Loucy (cell line): Measurements from ENCODE around the gene ATP13A3.

Experiments used
- H2AFZ ChIP-seq: fragments of 200-600 bp; sonication (generic); 2 replicates; pipeline ENCODE4 v1.6.0; 2016; ENCODE audit warnings: antibody characterized with exemption, mild to moderate bottlenecking, low read length, moderate library complexity
- H3F3A ChIP-seq: fragments of 200-600 bp; 2 replicates; pipeline ENCODE4 v1.6.0; 2016; ENCODE audit warnings: antibody characterized with exemption, low read depth, mild to moderate bottlenecking
- H3K27me3 ChIP-seq: fragments of 200-600 bp; sonication (generic); 2 replicates; pipeline ENCODE4 v1.6.1; 2014; ENCODE audit warnings: low read length, mild to moderate bottlenecking; ENCODE audit not compliant: insufficient read depth, poor library complexity, severe bottlenecking
- H3K36me3 ChIP-seq: fragments of 200-600 bp; sonication (generic); 2 replicates; pipeline ENCODE4 v1.6.1; 2016; ENCODE audit warnings: low read length; ENCODE audit not compliant: insufficient read depth
- H3K4me1 ChIP-seq: fragments of 200-600 bp; sonication (generic); 2 replicates; pipeline ENCODE4 v1.5.1; 2014; ENCODE audit warnings: low read length, mild to moderate bottlenecking; ENCODE audit not compliant: insufficient read depth, poor library complexity, severe bottlenecking
- H3K4me2 ChIP-seq: fragments of 200-600 bp; sonication (generic); 2 replicates; pipeline ENCODE4 v1.6.0; 2014; ENCODE audit warnings: antibody characterized with exemption, low read length, low read depth, mild to moderate bottlenecking; ENCODE audit not compliant: poor library complexity, severe bottlenecking
- H3K4me3 ChIP-seq: fragments of 200-600 bp; sonication (generic); 2 replicates; pipeline ENCODE4 v1.5.1; 2014; ENCODE audit warnings: low read length, mild to moderate bottlenecking, mixed read lengths; ENCODE audit not compliant: poor library complexity, severe bottlenecking
- H3K79me2 ChIP-seq: fragments of 200-600 bp; sonication (generic); 2 replicates; pipeline ENCODE4 v1.6.1; 2014; ENCODE audit warnings: low read length; ENCODE audit not compliant: insufficient read depth
- H3K9ac ChIP-seq: fragments of 200-600 bp; sonication (generic); 2 replicates; pipeline ENCODE4 v1.6.0; 2014; ENCODE audit warnings: mild to moderate bottlenecking, low read depth, low read length, moderate library complexity; ENCODE audit not compliant: poor library complexity, severe bottlenecking
- H3K9me2 ChIP-seq: fragments of 200-600 bp; sonication (generic); replicated peaks from 2 replicates; pipeline ENCODE4 v1.6.1; 2016; ENCODE audit warnings: low read depth, low read length, mixed read lengths
- H3K9me3 ChIP-seq: fragments of 200-600 bp; sonication (generic); 2 replicates; pipeline ENCODE4 v1.6.1; 2014; ENCODE audit warnings: mild to moderate bottlenecking, antibody characterized with exemption, low read length, low read depth; ENCODE audit not compliant: insufficient read depth
- H4K20me1 ChIP-seq: fragments of 200-600 bp; sonication (generic); 2 replicates; pipeline ENCODE4 v1.6.0; 2014; ENCODE audit warnings: antibody characterized with exemption, low read length, mild to moderate bottlenecking; ENCODE audit not compliant: insufficient read depth, poor library complexity, severe bottlenecking
- CTCF ChIP-seq: fragments of 200-600 bp; sonication (generic); conservative IDR thresholded peaks from 2 replicates; pipeline ENCODE4 v1.5.1; 2014; ENCODE audit warnings: mild to moderate bottlenecking, antibody characterized with exemption, low read length
- EZH2phosphoT487 ChIP-seq: fragments of 200-600 bp; IDR thresholded peaks from 2 replicates; pipeline ENCODE4 v1.6.1; 2018; ENCODE audit warnings: antibody characterized with exemption, mild to moderate bottlenecking, moderate library complexity, borderline replicate concordance

Gene ATP13A3

DNA sequence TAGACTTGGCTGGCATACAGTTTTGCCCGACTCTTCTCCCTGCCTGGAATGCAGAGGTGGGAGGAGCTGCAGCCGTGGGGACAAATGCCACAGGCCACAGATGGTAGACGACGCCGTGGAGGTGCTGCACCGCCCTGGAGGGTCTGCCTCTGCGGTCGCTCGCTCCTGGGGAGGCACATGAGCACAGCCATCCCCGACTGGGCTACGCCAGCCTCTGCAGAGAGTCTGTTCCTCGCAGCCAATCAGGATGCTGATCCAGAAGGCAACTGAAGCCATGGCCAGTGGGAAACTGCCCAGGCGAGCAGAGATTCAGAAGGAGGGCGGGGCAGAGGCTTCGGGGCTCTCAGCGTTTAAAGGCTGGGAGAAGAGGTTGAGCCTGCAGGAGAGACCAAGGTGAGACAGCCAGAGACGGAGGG, 105.3 kb downstream of the ATP13A3 start:
- H2AFZ ChIP-seq = no peak overlapping the region
- H3K9ac ChIP-seq = no peak overlapping the region
- H3K4me2 ChIP-seq = no peak overlapping the region
- H3K27me3 ChIP-seq = no peaks in the 10 kb centered on the region
- H3K9me2 ChIP-seq = no peaks in the 10 kb centered on the region
- H3K4me3 ChIP-seq = no peak overlapping the region
- no peaks in the 10 kb centered on the region for H3F3A ChIP-seq
- no peaks in the 10 kb centered on the region for H3K9me3 ChIP-seq
- H3K36me3 ChIP-seq = no peaks in the 10 kb centered on the region
- H3K4me1 ChIP-seq = peaks cover 2% of the 10 kb centered on the region
- H4K20me1 ChIP-seq = no peaks in the 10 kb centered on the region
- H3K79me2 ChIP-seq = no peaks in the 10 kb centered on the region
- TF ChIP-seq CTCF (no peak), EZH2phosphoT487 (no peak)

GRCh38 chr3:194380326-194380725, 106.5 kb downstream of the ATP13A3 start:
- H3K9ac ChIP-seq = no peak overlapping the region
- no peaks in the 10 kb centered on the region for H4K20me1 ChIP-seq
- H3K4me2 ChIP-seq = no peak overlapping the region
- H3F3A ChIP-seq = no peaks in the 10 kb centered on the region
- H3K27me3 ChIP-seq = no peaks in the 10 kb centered on the region
- H2AFZ ChIP-seq = no peak overlapping the region
- no peak overlapping the region for H3K4me3 ChIP-seq
- H3K79me2 ChIP-seq = no peaks in the 10 kb centered on the region
- no peak for TF ChIP-seq CTCF
- no peak for TF ChIP-seq EZH2phosphoT487
- no peaks in the 10 kb centered on the region for H3K9me3 ChIP-seq
- H3K9me2 ChIP-seq = no peaks in the 10 kb centered on the region
- H3K36me3 ChIP-seq = no peaks in the 10 kb centered on the region
- H3K4me1 ChIP-seq = no peaks in the 10 kb centered on the region

- no peaks in the 10 kb centered on the region for H3F3A ChIP-seq
- H3K36me3 ChIP-seq = no peaks in the 10 kb centered on the region
- no peaks in the 10 kb centered on the region for H3K9me3 ChIP-seq
- no peaks in the 10 kb centered on the region for H3K27me3 ChIP-seq
- no peaks in the 10 kb centered on the region for H4K20me1 ChIP-seq
- H2AFZ ChIP-seq = no peak overlapping the region
- TF ChIP-seq EZH2phosphoT487 (no peak), CTCF (no peak)
- H3K4me3 ChIP-seq = no peak overlapping the region
- H3K79me2 ChIP-seq = no peaks in the 10 kb centered on the region
- no peaks in the 10 kb centered on the region for H3K9me2 ChIP-seq
- H3K4me2 ChIP-seq = no peak overlapping the region
- H3K4me1 ChIP-seq = no peaks in the 10 kb centered on the region
- no peak overlapping the region for H3K9ac ChIP-seq
Observed at GRCh38 chr3:194379651-194380050, 107.2 kb downstream of the ATP13A3 start.
